CD1c-positive myeloid dendritic cell (primary cell): ENCODE measurements around the gene XRCC4.
"Not testable (repeated sequence)": the region's sequence is repeated elsewhere in the genome, so short reads cannot be mapped to it uniquely, and the experiment has no call there.

Experiments used
- DNase-seq: peaks from one replicate; pipeline ENCODE4 v3.0.0-alpha.2; 2016; ENCODE audit errors: extremely low spot score

Gene XRCC4

GRCh38 chr5:83179966-83180365 lies 102.6 kb downstream of the XRCC4 start:
- no peak for DNase-seq

DNA sequence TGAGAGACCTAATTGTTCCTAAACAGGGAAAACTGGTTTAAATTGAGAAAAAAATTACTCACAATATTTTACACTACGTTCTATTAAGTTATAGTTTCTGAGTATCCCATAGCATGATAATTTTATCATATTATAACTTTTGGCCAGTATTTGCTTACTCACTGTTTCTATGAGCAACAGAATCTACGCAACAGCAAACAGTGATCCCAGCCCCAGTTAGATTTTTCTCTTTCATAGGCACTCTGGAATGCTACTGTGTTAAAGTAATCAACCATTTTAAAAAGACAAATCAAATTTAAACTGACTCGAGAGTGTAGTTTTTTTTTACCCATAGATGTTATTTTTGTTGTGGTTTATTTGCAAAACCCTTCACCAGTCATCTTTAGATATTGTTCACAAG lies 107.2 kb downstream of the XRCC4 start:
- no peak for DNase-seq

GRCh38 chr5:83192947-83193346 lies 115.6 kb downstream of the XRCC4 start:
- DNase-seq, result no peak

- DNase-seq, result no peak
These were observed 120.1 kb downstream of the XRCC4 start for GRCh38 chr5:83197326-83197967.

DNA sequence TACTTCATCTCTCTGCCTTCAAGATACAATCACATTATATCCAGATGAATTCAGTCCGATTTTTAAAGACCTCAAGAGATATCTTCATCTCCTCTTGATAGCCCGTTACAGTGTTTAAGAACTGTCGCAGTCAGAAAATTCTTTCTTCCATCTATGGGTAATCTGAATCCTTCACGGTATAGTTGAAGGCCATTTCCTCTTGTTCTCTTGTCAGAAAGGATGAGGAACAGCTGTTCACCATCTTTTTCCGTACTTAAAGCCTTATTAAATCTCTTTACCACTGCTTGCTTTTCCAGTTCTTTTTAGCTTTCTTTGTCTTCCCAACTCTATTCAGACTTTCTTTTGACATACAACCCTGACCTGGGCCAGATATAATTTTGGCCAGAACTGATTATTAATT lies 121.8 kb downstream of the XRCC4 start:
- DNase-seq, result no peak

- DNase-seq, result no peak
These were observed 127.3 kb downstream of the XRCC4 start for GRCh38 chr5:83204651-83205050.

DNA sequence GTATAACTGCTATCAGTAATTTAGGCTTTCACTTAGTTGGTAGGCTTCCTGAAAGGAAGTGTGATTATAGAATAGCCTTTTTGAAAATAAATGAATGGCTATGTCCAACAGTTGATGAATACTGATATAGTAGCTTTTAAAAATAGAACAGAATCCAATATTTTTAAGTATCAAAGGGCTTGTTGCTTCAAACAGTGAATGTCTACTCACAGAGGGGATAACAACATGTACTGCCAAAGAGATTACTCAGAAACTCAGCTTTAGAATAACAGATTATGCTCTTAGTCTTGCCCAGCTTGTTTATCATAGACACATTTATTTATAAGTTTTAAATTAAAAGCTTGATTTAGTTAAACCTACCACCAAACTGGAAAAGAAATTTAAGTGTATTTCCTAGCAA lies 132.6 kb downstream of the XRCC4 start:
- no peak for DNase-seq

DNA sequence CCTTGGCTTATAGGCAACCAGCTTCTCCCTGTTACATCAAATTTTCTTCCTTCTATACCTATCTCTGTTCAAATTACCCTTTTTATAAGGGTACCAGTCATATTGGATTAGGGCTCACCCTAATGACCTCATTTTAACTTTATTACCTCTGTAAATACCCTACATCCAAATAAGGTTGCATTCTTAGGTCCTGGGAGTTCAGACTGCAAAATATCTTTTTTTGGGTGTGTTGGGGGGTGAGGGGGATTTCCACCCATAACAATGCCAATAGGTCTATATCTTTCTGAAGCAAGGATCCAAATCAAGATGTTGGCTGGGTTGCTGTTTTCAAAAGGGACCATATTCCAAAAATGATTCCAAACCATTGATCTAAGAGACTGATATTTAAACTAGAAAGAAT lies 141.7 kb downstream of the XRCC4 start:
- no peak for DNase-seq

- DNase-seq, result no peak
These were observed 142.1 kb downstream of the XRCC4 start for GRCh38 chr5:83219495-83219894.

- no peak for DNase-seq
These were observed 143.0 kb downstream of the XRCC4 start for GRCh38 chr5:83220331-83220730.

DNA sequence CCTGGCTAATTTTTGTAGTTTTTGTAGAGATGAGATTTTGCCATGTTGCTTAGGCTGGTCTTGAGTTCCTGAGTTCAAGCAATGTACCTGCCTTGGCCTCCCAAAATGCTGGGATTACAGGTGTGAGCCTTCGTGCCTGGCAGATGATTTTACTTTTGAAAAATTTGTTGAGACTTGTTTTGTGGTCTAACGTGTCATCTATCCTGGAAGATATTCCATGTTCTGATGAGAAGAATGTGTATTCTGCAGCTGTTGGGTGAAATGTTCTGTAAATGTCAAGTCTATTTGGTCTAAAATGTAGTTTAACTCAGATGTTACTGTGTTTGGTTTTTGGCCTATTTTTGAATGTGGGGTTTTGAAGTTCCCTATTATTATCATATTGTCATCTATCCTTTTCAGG lies 145.6 kb downstream of the XRCC4 start:
- no peak for DNase-seq

GRCh38 chr5:83227611-83228010 lies 150.3 kb downstream of the XRCC4 start:
- DNase-seq, result no peak

DNA sequence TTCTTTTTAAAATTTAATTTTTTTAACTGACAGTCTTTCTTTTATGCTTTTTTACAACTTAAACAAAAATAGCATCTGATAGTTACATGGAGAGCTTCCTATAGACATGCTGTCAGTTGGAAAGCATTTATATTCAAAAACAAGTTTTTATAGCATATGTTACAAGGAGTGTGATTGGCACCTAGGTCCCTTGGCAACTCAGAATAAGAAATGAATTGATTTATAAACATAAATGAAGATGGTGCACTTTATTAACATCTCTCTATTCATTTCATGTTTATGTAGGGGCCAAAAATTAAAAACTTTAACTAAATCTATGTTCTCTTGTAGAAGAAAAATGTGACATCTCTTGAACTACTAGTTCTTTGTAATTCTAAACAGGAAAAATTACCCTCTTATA lies 153.2 kb downstream of the XRCC4 start:
- no peak for DNase-seq

DNA sequence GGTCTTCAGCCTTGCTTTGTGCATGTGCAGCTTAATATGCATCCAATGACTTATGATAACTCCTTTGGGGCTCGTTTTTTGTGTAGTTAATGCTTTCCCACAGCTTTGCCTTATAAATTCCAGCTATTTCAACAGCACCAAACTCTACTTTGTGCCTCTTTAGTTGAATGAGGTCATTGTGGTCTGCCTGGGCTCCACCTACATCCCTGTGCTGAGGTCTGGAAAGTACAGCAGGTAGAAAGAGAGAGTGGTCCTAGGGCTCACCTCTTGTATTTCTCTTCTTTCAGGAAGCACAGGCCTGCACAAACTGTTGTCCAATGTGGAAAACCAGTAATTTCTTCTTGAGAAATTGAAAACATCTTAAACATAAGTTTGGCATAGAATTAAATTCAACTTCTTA lies 167.2 kb downstream of the XRCC4 start:
- DNase-seq, result no peak

DNA sequence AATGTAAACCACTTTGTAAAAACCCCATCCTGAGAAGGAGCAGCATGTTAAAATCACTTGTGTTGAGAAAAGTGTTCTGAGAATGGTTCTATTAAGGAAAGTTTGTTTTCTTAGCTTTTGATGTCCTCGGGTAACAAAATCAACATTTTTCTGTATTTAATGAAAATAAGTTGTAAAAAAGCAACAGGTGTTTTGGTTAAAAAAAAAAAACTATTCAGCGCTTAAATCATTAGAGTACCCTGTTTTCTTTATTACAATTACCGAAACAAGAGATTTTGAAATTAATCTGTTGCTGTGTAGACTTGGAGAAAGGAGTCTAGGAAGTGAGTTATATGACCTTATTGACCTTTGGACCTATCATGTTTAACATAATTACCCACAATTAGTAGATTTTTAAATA lies 167.7 kb downstream of the XRCC4 start:
- DNase-seq, result no peak

DNA sequence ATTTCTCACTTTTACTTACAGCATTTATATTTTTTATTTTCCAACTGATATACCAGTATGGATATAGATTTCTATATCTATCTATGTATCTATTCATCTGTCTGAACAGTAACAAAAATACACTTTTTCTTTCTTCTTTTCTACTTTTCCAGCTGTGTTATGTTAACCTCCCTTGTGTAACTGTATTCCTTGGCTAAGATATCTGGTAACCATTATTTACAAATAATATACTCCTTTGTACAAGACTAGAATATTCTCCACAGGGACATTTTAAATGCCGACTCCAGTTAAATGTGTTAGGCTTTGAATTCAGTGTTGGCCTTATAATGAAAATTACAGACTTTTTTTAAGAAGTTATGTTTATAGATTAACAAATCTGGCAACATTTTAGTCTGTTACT lies 168.7 kb downstream of the XRCC4 start:
- no peak for DNase-seq

DNA sequence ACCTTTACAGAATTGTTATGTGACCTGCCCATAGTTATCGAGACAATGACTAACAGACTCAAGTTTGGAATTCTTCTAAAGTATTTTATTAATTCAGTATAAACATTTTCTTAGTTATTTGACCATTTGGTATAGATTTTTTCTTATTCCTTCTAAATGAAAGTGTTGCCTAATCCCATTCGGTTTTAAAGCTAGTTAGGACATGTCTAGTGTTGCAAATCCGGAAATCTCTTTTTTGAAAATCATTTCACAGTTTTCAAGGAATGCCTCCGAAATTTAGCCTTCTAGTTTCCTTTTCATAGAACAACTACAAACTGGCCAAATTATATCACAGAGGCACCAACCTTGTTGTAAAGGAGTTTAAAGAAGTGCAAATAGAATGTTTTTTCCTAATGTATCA lies 171.8 kb downstream of the XRCC4 start:
- DNase-seq, result no peak

DNA sequence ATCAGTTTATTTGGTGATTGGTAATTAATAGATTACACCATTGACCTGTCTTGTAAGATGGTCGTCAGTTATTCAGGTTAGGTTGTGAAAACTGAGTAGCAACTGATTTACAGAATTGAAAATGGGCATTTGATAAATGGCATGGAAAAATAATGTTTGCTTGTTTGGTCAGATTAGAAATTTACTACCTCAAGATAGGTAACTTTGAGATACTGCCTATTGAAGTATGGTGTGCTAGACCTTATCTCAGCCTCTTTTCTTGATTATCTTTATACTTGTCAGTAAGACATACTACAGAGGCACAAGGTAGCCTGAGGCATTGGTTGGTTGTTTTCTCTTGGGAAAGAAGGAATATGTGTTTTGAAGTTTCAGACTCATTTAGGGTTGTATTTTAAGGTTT lies 174.5 kb downstream of the XRCC4 start:
- no peak for DNase-seq

GRCh38 chr5:83253720-83254119 lies 176.4 kb downstream of the XRCC4 start:
- DNase-seq, result no peak

GRCh38 chr5:83255268-83255667 lies 177.9 kb downstream of the XRCC4 start:
- DNase-seq, result no peak

- no peak for DNase-seq
These were observed 178.9 kb downstream of the XRCC4 start for GRCh38 chr5:83256091-83256780.

DNA sequence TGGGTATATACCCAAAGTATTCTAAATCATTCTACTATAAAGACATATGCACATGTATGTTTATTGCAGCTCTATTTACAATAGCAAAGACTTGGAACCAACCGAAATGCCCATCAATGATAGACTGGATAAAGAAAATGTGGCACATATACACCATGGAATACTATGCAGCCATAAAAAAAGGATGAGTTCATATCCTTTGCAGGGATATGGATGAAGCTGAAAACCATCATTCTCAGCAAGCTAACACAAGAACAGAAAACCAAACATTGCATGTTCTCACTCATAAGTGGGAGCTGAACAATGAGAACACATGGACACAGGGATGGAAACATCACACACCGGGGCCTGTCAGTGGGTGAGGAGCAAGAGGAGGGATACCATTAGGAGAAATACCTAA lies 180.3 kb downstream of the XRCC4 start:
- not testable (repeated sequence) for DNase-seq

DNA sequence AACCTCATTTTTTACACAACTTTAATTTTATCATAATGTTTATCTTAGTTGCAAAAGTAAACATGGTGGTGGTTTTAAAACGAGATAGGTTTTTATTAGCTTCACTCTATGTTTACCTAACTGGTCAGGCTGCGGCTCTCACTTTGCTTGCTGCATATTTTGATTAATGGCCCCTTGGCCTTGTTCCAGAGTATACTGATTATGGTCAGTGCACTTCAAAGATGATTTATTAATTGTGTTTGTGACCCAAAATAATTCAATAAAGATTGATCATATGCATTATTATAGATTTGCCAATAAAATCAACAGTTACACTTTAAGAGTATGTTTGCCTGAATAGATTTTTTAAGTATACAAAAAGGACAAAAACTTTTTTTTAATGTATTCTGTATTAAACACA lies 188.0 kb downstream of the XRCC4 start:
- no peak for DNase-seq

- no peak for DNase-seq
These were observed 193.0 kb downstream of the XRCC4 start for GRCh38 chr5:83270311-83270710.
